ENCODE data around the gene NCKAP5. TPM values are rescaled to one million over a fixed set of nuclear protein-coding genes. Genes with fewer than 3 reads are reported as not detected.

Gene NCKAP5
- total and polyA plus RNA-seq, 2 of the 13 experiments (the other 11 are each of a cell fraction or from before 2014, with no cell fraction given) = 0.01 TPM; not detected in 1

DNA sequence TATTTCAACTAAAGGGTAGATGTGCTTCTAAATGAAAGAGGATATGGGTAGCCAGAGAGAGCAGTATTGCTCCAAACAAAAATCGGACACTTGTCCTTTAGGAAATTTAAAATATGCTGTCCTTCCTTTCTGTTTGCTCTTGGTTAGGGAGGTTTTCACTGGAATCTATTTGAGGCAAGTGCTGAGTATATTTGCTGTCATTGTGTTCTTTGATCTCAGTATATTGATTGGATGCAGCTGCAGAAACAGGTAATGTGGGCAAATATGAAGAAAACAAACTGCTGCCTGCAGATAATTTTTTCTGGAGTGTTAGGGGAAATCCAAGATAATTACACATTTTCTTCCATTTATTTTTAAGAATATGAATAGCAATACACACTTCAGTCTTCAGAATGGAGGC, 410.2 kb downstream of the NCKAP5 start (continued):
- TF ChIP-seq ARID5B (CRISPR knock-in tag; IDR thresholded peaks at IDR 0.05) (peak; percentile 78), CBX5 (CRISPR knock-in tag; IDR thresholded peaks at IDR 0.05; ENCODE audit: borderline replicate concordance) (no peak), RAD21 (CRISPR knock-in tag; IDR thresholded peaks at IDR 0.05) (no peak), MED1 (CRISPR knock-in tag; IDR thresholded peaks at IDR 0.05) (peak; percentile 25; the same call in 1 of the 2 replicates), ZNF451 (CRISPR knock-in tag; IDR thresholded peaks at IDR 0.05) (no peak), TERF1 (CRISPR knock-in tag; IDR thresholded peaks at IDR 0.05) (no peak), FOXA3 (CRISPR knock-in tag; IDR thresholded peaks at IDR 0.05) (peak; percentile 58), ZNF17 (CRISPR knock-in tag; IDR thresholded peaks at IDR 0.05) (no peak), HNF4A (CRISPR knock-in tag; IDR thresholded peaks at IDR 0.05) (peak; percentile 90), ZNF570 (CRISPR knock-in tag; IDR thresholded peaks at IDR 0.05; ENCODE audit: borderline replicate concordance) (no peak), ZMYM4 (CRISPR knock-in tag; IDR thresholded peaks at IDR 0.05) (peak; percentile 40; the same call in 1 of the 2 replicates), RFX5 (IDR thresholded peaks at IDR 0.05; ENCODE audit: low read depth, low read length) (no peak), ZBTB34 (CRISPR knock-in tag; IDR thresholded peaks at IDR 0.05) (no peak), ZZZ3 (CRISPR knock-in tag; IDR thresholded peaks at IDR 0.05; ENCODE audit: borderline replicate concordance) (no peak), CREM (IDR thresholded peaks at IDR 0.05) (peak; percentile 27; the same call in 1 of the 2 replicates), CREM (CRISPR knock-in tag; IDR thresholded peaks at IDR 0.05) (no peak), ZNF224 (CRISPR knock-in tag; IDR thresholded peaks at IDR 0.05) (no peak), TFDP1 (CRISPR knock-in tag; IDR thresholded peaks at IDR 0.05; ENCODE audit: borderline replicate concordance) (no peak), ZNF496 (CRISPR knock-in tag; IDR thresholded peaks at IDR 0.05; ENCODE audit: insufficient replicate concordance) (no peak)
- TF ChIP-seq, protein P1, sequence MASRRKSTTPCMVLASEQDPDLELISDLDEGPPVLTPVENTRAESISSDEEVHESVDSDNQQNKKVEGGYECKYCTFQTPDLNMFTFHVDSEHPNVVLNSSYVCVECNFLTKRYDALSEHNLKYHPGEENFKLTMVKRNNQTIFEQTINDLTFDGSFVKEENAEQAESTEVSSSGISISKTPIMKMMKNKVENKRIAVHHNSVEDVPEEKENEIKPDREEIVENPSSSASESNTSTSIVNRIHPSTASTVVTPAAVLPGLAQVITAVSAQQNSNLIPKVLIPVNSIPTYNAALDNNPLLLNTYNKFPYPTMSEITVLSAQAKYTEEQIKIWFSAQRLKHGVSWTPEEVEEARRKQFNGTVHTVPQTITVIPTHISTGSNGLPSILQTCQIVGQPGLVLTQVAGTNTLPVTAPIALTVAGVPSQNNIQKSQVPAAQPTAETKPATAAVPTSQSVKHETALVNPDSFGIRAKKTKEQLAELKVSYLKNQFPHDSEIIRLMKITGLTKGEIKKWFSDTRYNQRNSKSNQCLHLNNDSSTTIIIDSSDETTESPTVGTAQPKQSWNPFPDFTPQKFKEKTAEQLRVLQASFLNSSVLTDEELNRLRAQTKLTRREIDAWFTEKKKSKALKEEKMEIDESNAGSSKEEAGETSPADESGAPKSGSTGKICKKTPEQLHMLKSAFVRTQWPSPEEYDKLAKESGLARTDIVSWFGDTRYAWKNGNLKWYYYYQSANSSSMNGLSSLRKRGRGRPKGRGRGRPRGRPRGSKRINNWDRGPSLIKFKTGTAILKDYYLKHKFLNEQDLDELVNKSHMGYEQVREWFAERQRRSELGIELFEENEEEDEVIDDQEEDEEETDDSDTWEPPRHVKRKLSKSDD (CRISPR knock-in tag; IDR thresholded peaks at IDR 0.05; ENCODE audit: low read depth) = no peak

All from HepG2 (cell line).